Panc1 (cell line): ENCODE results near the gene ALOX12B. TPM values are rescaled to one million over a fixed set of nuclear protein-coding genes. Genes with fewer than 3 reads are reported as not detected.
"Not testable (repeated sequence)": the region's sequence is repeated elsewhere in the genome, so short reads cannot be mapped to it uniquely, and the experiment has no call there.

Experiments used
- ATAC-seq: fragments of 200-7000 bp; cut with Tn5 transposase; 2 replicates; pipeline ENCODE4 v1.9.1; 2020; ENCODE audit warnings: mild to moderate bottlenecking, moderate library complexity
- BruUV-seq: library from RNA; stranded (reverse); fragments of 400-500 nt; replicated peaks from 2 replicates; lab custom pipeline; 2021; lab: Mats Ljungman, UMichigan
- CTCF ChIA-PET: fragments of 300-600 bp; sonication (Branson Sonifier 250); formaldehyde crosslinking; loops from one replicate; lab custom pipeline; 2022; ENCODE audit warnings: antibody characterized with exemption; lab: Charles Lee
- POLR2A ChIA-PET: fragments of 300-600 bp; sonication (Branson Sonifier 250); formaldehyde crosslinking; loops from one replicate; lab custom pipeline; 2022; ENCODE audit warnings: antibody characterized with exemption; lab: Charles Lee
- DNase-seq: peaks from one replicate; pipeline ENCODE4 v3.0.0-alpha.2; 2010; ENCODE audit warnings: low read depth, low spot score
- H3K27ac ChIP-seq: 2 replicates; pipeline ENCODE4 v1.5.1; 2011; ENCODE audit warnings: mild to moderate bottlenecking, low read length, inconsistent platforms
- H3K27me3 ChIP-seq: fragments of 200-500 bp; sonication (Bioruptor generic); 2 replicates; pipeline ENCODE4 v1.6.0; 2014; ENCODE audit warnings: low read length, inconsistent platforms; ENCODE audit not compliant: control insufficient read depth, insufficient read depth
- H3K36me3 ChIP-seq: fragments of 200-500 bp; sonication (Bioruptor generic); 2 replicates; pipeline ENCODE4 v1.5.1; 2014; ENCODE audit warnings: inconsistent platforms, mild to moderate bottlenecking, low read length, moderate library complexity; ENCODE audit not compliant: control insufficient read depth, insufficient read depth
- H3K4me1 ChIP-seq: 2 replicates; pipeline ENCODE4 v1.5.1; 2011; ENCODE audit warnings: inconsistent platforms, mild to moderate bottlenecking, low read length, moderate library complexity; ENCODE audit not compliant: control insufficient read depth, insufficient read depth
- H3K4me3 ChIP-seq, 2 experiments: 2 replicates each; pipeline ENCODE4 v1.5.1; 2011 to 2012; ENCODE audit warnings: low read depth in 2 of 2, low read length in 2 of 2, mild to moderate bottlenecking in 2 of 2, inconsistent platforms in 1 of 2, moderate library complexity in 1 of 2
- H3K9me3 ChIP-seq: fragments of 200-500 bp; sonication (Bioruptor generic); 2 replicates; pipeline ENCODE4 v1.5.1; 2014; ENCODE audit warnings: low read depth, mild to moderate bottlenecking, inconsistent platforms, low read length, moderate library complexity; ENCODE audit not compliant: control insufficient read depth, insufficient read depth
- POLR2AphosphoS5 ChIP-seq: IDR thresholded peaks from 2 replicates; pipeline ENCODE4 v1.6.1; 2012; ENCODE audit warnings: mild to moderate bottlenecking, low read depth, low read length, moderate library complexity
- SIN3A ChIP-seq: IDR thresholded peaks from 2 replicates; pipeline ENCODE4 v1.6.1; 2012; ENCODE audit warnings: low read depth, mild to moderate bottlenecking, low read length, moderate library complexity, borderline replicate concordance; ENCODE audit not compliant: insufficient read depth
- TCF7L2 ChIP-seq: IDR thresholded peaks from 2 replicates; pipeline ENCODE4 v1.6.1; 2011; ENCODE audit warnings: mild to moderate bottlenecking, low read depth, low read length, inconsistent platforms
- in situ Hi-C: cut with HindIII; loops from 2 replicates; pipeline ENCODE4 v1.10.0; 2016; ENCODE audit warnings: low sequenced_read_pairs, low pct_unique_long_range_greater_than_20kb
- intact Hi-C: fragments of 100-400 bp; cut with micrococcal nuclease; formaldehyde crosslinking; loops from one replicate; pipeline ENCODE4 v1.10.0; 2022; ENCODE audit not compliant: unreplicated experiment
- total RNA-seq: library from RNA; stranded (reverse); gene quantifications from one replicate; pipeline ENCODE4 v1.2.1, GENCODE V29; 2021; ENCODE audit not compliant: unreplicated experiment
- TF ChIP-seq, protein P1 (sequence below), 2 experiments: IDR thresholded peaks; 2 replicates each; pipeline ENCODE4 v1.6.1; 2011 to 2012; ENCODE audit warnings: low read depth in 2 of 2, control low read depth in 1 of 2, low read length in 1 of 2, mild to moderate bottlenecking in 1 of 2, moderate library complexity in 1 of 2; ENCODE audit not compliant: insufficient read depth in 1 of 2
- TF ChIP-seq, protein P2 (sequence below): fragments of 450-650 bp; IDR thresholded peaks from 2 replicates; pipeline ENCODE4 v1.5.1; 2017; ENCODE audit warnings: mild to moderate bottlenecking

The ALOX12B gene
- total RNA-seq, 1 experiment from 2014 or later, result not detected

DNA sequence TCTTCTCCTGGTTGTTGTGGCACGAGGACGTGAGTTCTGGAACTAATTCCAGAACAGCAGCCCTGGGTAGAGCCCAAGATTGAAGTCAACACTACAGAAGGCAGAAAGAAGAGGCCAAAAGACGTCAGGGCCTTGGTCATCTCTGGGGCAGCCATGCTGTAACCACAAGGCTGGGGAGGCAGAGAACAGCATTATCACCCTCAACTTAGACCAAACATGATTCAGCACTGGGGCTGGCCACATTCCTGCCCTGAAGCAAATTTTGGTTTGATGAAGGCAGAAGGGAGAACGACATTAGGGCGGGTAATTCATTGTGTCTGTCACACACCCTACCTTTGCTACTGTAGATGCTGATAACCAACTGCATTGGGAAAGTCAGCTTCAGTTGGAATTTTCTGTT, 58.4 kb downstream of the ALOX12B start:
- H3K27ac ChIP-seq, result no peak overlapping the region
- no peaks in the 10 kb centered on the region for H3K4me1 ChIP-seq
- in situ Hi-C loops (no loop called here), intact Hi-C loops (no loop called here)
- no peaks in the 10 kb centered on the region; the same call in none of the 2 replicates for H3K27me3 ChIP-seq
- no peaks in the 10 kb centered on the region for H3K36me3 ChIP-seq
- TF ChIP-seq POLR2AphosphoS5 (no peak), TCF7L2 (no peak)
- TF ChIP-seq, protein P1, sequence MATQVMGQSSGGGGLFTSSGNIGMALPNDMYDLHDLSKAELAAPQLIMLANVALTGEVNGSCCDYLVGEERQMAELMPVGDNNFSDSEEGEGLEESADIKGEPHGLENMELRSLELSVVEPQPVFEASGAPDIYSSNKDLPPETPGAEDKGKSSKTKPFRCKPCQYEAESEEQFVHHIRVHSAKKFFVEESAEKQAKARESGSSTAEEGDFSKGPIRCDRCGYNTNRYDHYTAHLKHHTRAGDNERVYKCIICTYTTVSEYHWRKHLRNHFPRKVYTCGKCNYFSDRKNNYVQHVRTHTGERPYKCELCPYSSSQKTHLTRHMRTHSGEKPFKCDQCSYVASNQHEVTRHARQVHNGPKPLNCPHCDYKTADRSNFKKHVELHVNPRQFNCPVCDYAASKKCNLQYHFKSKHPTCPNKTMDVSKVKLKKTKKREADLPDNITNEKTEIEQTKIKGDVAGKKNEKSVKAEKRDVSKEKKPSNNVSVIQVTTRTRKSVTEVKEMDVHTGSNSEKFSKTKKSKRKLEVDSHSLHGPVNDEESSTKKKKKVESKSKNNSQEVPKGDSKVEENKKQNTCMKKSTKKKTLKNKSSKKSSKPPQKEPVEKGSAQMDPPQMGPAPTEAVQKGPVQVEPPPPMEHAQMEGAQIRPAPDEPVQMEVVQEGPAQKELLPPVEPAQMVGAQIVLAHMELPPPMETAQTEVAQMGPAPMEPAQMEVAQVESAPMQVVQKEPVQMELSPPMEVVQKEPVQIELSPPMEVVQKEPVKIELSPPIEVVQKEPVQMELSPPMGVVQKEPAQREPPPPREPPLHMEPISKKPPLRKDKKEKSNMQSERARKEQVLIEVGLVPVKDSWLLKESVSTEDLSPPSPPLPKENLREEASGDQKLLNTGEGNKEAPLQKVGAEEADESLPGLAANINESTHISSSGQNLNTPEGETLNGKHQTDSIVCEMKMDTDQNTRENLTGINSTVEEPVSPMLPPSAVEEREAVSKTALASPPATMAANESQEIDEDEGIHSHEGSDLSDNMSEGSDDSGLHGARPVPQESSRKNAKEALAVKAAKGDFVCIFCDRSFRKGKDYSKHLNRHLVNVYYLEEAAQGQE (IDR thresholded peaks at IDR 0.05; ENCODE audit: insufficient read depth in 1 of 2, low read depth in 2 of 2, low read length in 1 of 2), result no peak
- TF ChIP-seq, protein P2, sequence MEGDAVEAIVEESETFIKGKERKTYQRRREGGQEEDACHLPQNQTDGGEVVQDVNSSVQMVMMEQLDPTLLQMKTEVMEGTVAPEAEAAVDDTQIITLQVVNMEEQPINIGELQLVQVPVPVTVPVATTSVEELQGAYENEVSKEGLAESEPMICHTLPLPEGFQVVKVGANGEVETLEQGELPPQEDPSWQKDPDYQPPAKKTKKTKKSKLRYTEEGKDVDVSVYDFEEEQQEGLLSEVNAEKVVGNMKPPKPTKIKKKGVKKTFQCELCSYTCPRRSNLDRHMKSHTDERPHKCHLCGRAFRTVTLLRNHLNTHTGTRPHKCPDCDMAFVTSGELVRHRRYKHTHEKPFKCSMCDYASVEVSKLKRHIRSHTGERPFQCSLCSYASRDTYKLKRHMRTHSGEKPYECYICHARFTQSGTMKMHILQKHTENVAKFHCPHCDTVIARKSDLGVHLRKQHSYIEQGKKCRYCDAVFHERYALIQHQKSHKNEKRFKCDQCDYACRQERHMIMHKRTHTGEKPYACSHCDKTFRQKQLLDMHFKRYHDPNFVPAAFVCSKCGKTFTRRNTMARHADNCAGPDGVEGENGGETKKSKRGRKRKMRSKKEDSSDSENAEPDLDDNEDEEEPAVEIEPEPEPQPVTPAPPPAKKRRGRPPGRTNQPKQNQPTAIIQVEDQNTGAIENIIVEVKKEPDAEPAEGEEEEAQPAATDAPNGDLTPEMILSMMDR, result no peak
- ATAC-seq, result no peak
- POLR2A ChIA-PET, result no interaction called here
- BruUV-seq, result no TSS peak
- no peak overlapping the region for H3K4me3 ChIP-seq
- CTCF ChIA-PET, result no interaction called here
- DNase-seq, result no peak
- no peaks in the 10 kb centered on the region for H3K9me3 ChIP-seq

DNA sequence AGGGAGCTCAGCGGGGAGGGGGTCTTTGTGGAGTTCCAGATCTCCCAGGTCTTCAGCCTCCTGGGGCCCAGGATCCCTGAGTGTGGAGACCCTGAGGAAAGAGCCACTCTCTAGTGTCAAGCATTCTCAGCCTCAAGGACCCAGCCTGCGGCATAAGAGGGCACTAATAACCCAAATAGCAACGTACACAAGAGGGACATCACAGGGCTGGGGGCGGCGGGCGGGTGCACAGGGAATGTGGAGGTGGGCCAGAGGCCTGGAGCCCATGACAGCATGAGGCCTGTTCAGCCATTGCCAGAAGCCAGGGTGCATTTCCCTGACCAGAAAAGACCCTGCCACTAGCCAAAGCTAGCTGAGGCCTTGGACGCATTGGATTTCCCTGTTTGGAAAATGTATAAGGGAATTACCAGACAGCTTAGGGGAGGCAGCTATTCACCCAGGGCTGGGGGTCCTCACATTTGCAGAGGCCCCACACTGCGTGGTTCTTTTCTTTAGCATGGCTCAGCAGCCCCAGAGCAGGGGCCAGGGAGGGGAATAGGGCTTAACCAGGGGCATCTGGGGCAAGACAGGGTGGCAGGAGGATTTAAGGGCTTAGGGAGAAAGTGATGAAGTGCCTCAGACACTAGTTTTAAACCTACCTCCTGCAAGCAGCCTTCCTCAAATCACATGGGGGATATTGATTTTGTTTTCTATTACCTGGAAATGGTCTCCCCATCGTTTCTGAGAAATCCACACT, 62.2 kb downstream of the ALOX12B start:
- TF ChIP-seq SIN3A, result no peak
- TF ChIP-seq, protein P1 (IDR thresholded peaks at IDR 0.05; ENCODE audit: insufficient read depth in 1 of 2, low read depth in 2 of 2, low read length in 1 of 2), result no peak
- no peak for TF ChIP-seq TCF7L2
- no peak for TF ChIP-seq POLR2AphosphoS5
- TF ChIP-seq, protein P2, result no peak
- CTCF ChIA-PET, result no interaction called here
- in situ Hi-C loops (no loop called here), intact Hi-C loops (no loop called here)
- Histone ChIP-seq H3K36me3 (no peaks in the 10 kb centered on the region), H3K4me3 (no peak overlapping the region), H3K9me3 (no peaks in the 10 kb centered on the region), H3K4me1 (no peaks in the 10 kb centered on the region), H3K27me3 (no peaks in the 10 kb centered on the region; the same call in none of the 2 replicates), H3K27ac (no peak overlapping the region)
- BruUV-seq, result no TSS peak
- ATAC-seq (no peak), DNase-seq (no peak)
- POLR2A ChIA-PET, result no interaction called here

DNA sequence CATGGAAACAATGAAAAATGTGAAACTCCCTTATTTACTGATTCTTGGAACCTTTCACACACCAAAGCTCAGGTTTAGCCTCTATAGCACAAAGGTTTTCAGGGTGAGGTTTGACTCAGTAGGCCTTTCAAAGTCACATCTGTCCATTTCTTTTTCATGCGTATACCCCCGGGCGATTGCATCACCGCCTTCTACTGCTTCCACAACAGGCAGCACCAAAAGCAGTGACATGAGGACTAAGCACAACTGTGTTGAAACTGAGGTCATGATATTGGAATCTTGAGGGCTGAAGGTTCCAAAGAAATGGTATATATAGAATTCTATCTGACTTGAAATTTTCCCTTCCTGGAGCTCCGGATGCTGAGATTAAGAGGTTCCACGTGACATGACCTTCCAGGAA, 63.4 kb downstream of the ALOX12B start:
- H3K36me3 ChIP-seq, BruUV-seq, H3K4me1 ChIP-seq, H3K4me3 ChIP-seq, intact Hi-C loops, H3K9me3 ChIP-seq, in situ Hi-C loops, H3K27ac ChIP-seq, ATAC-seq, H3K27me3 ChIP-seq, DNase-seq, POLR2A ChIA-PET: not testable (repeated sequence)
- CTCF ChIA-PET, result interaction anchor here (0.5 kb wide), 1 partner anchor 54 kb away, joined by 5 read pairs; no protein-coding TSS in a partner anchor
